ENCODE results near the gene TENM3. TPM values are rescaled to one million over a fixed set of nuclear protein-coding genes. Genes with fewer than 3 reads are reported as not detected.
"Not testable (repeated sequence)": the region's sequence is repeated elsewhere in the genome, so short reads cannot be mapped to it uniquely, and the experiment has no call there.

TENM3 gene
- 0.05 and 0.09 TPM in 2 replicates for total RNA-seq

- H3K27ac Mint-ChIP-seq; H3K4me3 Mint-ChIP-seq (ENCODE audit: low read depth); H3K4me1 Mint-ChIP-seq (ENCODE audit: low read depth); DNase-seq (ENCODE audit: low spot score); intact Hi-C loops (cut with micrococcal nuclease); H3K9me3 Mint-ChIP-seq; H3K27me3 Mint-ChIP-seq (ENCODE audit: low read depth); H3K36me3 Mint-ChIP-seq (ENCODE audit: low read depth): not testable (repeated sequence)
These were observed at the start of gene TENM3 for GRCh38 chr4:182243204-182243603. Gene TENM3 (plus strand): TSS chr4:182243402. CDS start chr4:182324021, 80,619 bp downstream.

- H3K9me3 Mint-ChIP-seq, result no peaks in the 10 kb centered on the region
- H3K4me3 Mint-ChIP-seq (ENCODE audit: low read depth), result no peak overlapping the region
- no peaks in the 10 kb centered on the region for H3K36me3 Mint-ChIP-seq (ENCODE audit: low read depth)
- intact Hi-C loops (cut with micrococcal nuclease), result no loop called here
- no peak for DNase-seq (ENCODE audit: low spot score)
- H3K27ac Mint-ChIP-seq, result no peak overlapping the region
- H3K4me1 Mint-ChIP-seq (ENCODE audit: low read depth), result no peaks in the 10 kb centered on the region
- no peaks in the 10 kb centered on the region for H3K27me3 Mint-ChIP-seq (ENCODE audit: low read depth)
These were observed 48.9 kb upstream of the TENM3 start for GRCh38 chr4:182194091-182194824.

- Mint-ChIP-seq H3K4me1 (ENCODE audit: low read depth) (no peaks in the 10 kb centered on the region), H3K9me3 (peaks cover 5% of the 10 kb centered on the region), H3K36me3 (ENCODE audit: low read depth) (no peaks in the 10 kb centered on the region), H3K27me3 (ENCODE audit: low read depth) (no peaks in the 10 kb centered on the region), H3K27ac (no peak overlapping the region), H3K4me3 (ENCODE audit: low read depth) (no peak overlapping the region)
- no peak for DNase-seq (ENCODE audit: low spot score)
- intact Hi-C loops (cut with micrococcal nuclease), result no loop called here
These were observed 45.6 kb upstream of the TENM3 start for GRCh38 chr4:182197611-182198010.

GRCh38 chr4:182201871-182202270, 41.3 kb upstream of the TENM3 start:
- H3K27ac Mint-ChIP-seq, result no peak overlapping the region
- no peaks in the 10 kb centered on the region for H3K4me1 Mint-ChIP-seq (ENCODE audit: low read depth)
- H3K4me3 Mint-ChIP-seq (ENCODE audit: low read depth), result no peak overlapping the region
- intact Hi-C loops (cut with micrococcal nuclease), result no loop called here
- no peaks in the 10 kb centered on the region for H3K36me3 Mint-ChIP-seq (ENCODE audit: low read depth)
- no peak for DNase-seq (ENCODE audit: low spot score)
- peaks cover 5% of the 10 kb centered on the region for H3K9me3 Mint-ChIP-seq
- no peaks in the 10 kb centered on the region for H3K27me3 Mint-ChIP-seq (ENCODE audit: low read depth)

- H3K4me1 Mint-ChIP-seq (ENCODE audit: low read depth), result no peaks in the 10 kb centered on the region
- H3K36me3 Mint-ChIP-seq (ENCODE audit: low read depth), result no peaks in the 10 kb centered on the region
- intact Hi-C loops (cut with micrococcal nuclease), result no loop called here
- DNase-seq (ENCODE audit: low spot score), result no peak
- H3K27ac Mint-ChIP-seq, result no peak overlapping the region
- H3K4me3 Mint-ChIP-seq (ENCODE audit: low read depth), result no peak overlapping the region
- H3K27me3 Mint-ChIP-seq (ENCODE audit: low read depth), result no peaks in the 10 kb centered on the region
- H3K9me3 Mint-ChIP-seq, result peaks cover 5% of the 10 kb centered on the region
These were observed 40.6 kb upstream of the TENM3 start for GRCh38 chr4:182202650-182203049.

- Mint-ChIP-seq H3K4me1 (ENCODE audit: low read depth) (no peaks in the 10 kb centered on the region), H3K9me3 (peaks cover 5% of the 10 kb centered on the region)
- intact Hi-C loops (cut with micrococcal nuclease), result no loop called here
These were observed 39.3 kb upstream of the TENM3 start for GRCh38 chr4:182203872-182204411.

GRCh38 chr4:182205306-182205705, 37.9 kb upstream of the TENM3 start:
- no peaks in the 10 kb centered on the region for H3K27me3 Mint-ChIP-seq (ENCODE audit: low read depth)
- H3K36me3 Mint-ChIP-seq (ENCODE audit: low read depth), result no peaks in the 10 kb centered on the region
- DNase-seq (ENCODE audit: low spot score), result no peak
- intact Hi-C loops (cut with micrococcal nuclease), result no loop called here
- H3K4me3 Mint-ChIP-seq (ENCODE audit: low read depth), result no peak overlapping the region
- H3K4me1 Mint-ChIP-seq (ENCODE audit: low read depth), result no peaks in the 10 kb centered on the region
- peaks cover 5% of the 10 kb centered on the region for H3K9me3 Mint-ChIP-seq
- H3K27ac Mint-ChIP-seq, result no peak overlapping the region

More at GRCh38 chr4:182203872-182204411, 39.3 kb upstream of the TENM3 start:
- H3K36me3 Mint-ChIP-seq (ENCODE audit: low read depth), result no peaks in the 10 kb centered on the region
- no peaks in the 10 kb centered on the region for H3K27me3 Mint-ChIP-seq (ENCODE audit: low read depth)
- no peak for DNase-seq (ENCODE audit: low spot score)
- H3K27ac Mint-ChIP-seq, result no peak overlapping the region
- no peak overlapping the region for H3K4me3 Mint-ChIP-seq (ENCODE audit: low read depth)

GRCh38 chr4:182206266-182206665, 36.9 kb upstream of the TENM3 start:
- H3K36me3 Mint-ChIP-seq (ENCODE audit: low read depth), result no peaks in the 10 kb centered on the region
- peaks cover 2% of the 10 kb centered on the region for H3K9me3 Mint-ChIP-seq
- H3K4me1 Mint-ChIP-seq (ENCODE audit: low read depth), result no peaks in the 10 kb centered on the region
- no peak overlapping the region for H3K4me3 Mint-ChIP-seq (ENCODE audit: low read depth)
- intact Hi-C loops (cut with micrococcal nuclease), result no loop called here
- H3K27me3 Mint-ChIP-seq (ENCODE audit: low read depth), result no peaks in the 10 kb centered on the region
- no peak for DNase-seq (ENCODE audit: low spot score)
- no peak overlapping the region for H3K27ac Mint-ChIP-seq

- Mint-ChIP-seq H3K9me3 (no peaks in the 10 kb centered on the region), H3K4me1 (ENCODE audit: low read depth) (no peaks in the 10 kb centered on the region), H3K27me3 (ENCODE audit: low read depth) (no peaks in the 10 kb centered on the region), H3K4me3 (ENCODE audit: low read depth) (no peak overlapping the region), H3K27ac (no peak overlapping the region), H3K36me3 (ENCODE audit: low read depth) (no peaks in the 10 kb centered on the region)
- DNase-seq (ENCODE audit: low spot score), result no peak
- intact Hi-C loops (cut with micrococcal nuclease), result no loop called here
These were observed 36.3 kb upstream of the TENM3 start for GRCh38 chr4:182206916-182207315.

GRCh38 chr4:182207830-182208396, 35.3 kb upstream of the TENM3 start:
- Mint-ChIP-seq H3K4me3 (ENCODE audit: low read depth) (no peak overlapping the region), H3K4me1 (ENCODE audit: low read depth) (no peaks in the 10 kb centered on the region), H3K27me3 (ENCODE audit: low read depth) (no peaks in the 10 kb centered on the region), H3K36me3 (ENCODE audit: low read depth) (no peaks in the 10 kb centered on the region), H3K27ac (peak overlapping the region; percentile 66), H3K9me3 (no peaks in the 10 kb centered on the region)
- intact Hi-C loops (cut with micrococcal nuclease), result no loop called here
- DNase-seq (ENCODE audit: low spot score), result no peak

GRCh38 chr4:182208526-182209050, 34.6 kb upstream of the TENM3 start:
- intact Hi-C loops (cut with micrococcal nuclease), result no loop called here
- H3K4me3 Mint-ChIP-seq (ENCODE audit: low read depth), result no peak overlapping the region

GRCh38 chr4:182212211-182212761, 30.9 kb upstream of the TENM3 start:
- no peak overlapping the region for H3K4me3 Mint-ChIP-seq (ENCODE audit: low read depth)
- no peak for DNase-seq (ENCODE audit: low spot score)
- no peaks in the 10 kb centered on the region for H3K36me3 Mint-ChIP-seq (ENCODE audit: low read depth)
- no peaks in the 10 kb centered on the region for H3K4me1 Mint-ChIP-seq (ENCODE audit: low read depth)
- H3K9me3 Mint-ChIP-seq, result no peaks in the 10 kb centered on the region
- H3K27me3 Mint-ChIP-seq (ENCODE audit: low read depth), result no peaks in the 10 kb centered on the region
- no peak overlapping the region for H3K27ac Mint-ChIP-seq
- intact Hi-C loops (cut with micrococcal nuclease), result no loop called here

More at GRCh38 chr4:182208526-182209050, 34.6 kb upstream of the TENM3 start:
- H3K36me3 Mint-ChIP-seq (ENCODE audit: low read depth), result no peaks in the 10 kb centered on the region
- DNase-seq (ENCODE audit: low spot score), result no peak
- no peaks in the 10 kb centered on the region for H3K4me1 Mint-ChIP-seq (ENCODE audit: low read depth)
- no peaks in the 10 kb centered on the region for H3K9me3 Mint-ChIP-seq
- H3K27me3 Mint-ChIP-seq (ENCODE audit: low read depth), result no peaks in the 10 kb centered on the region
- no peak overlapping the region for H3K27ac Mint-ChIP-seq

- no peaks in the 10 kb centered on the region for H3K9me3 Mint-ChIP-seq
- no peak overlapping the region for H3K27ac Mint-ChIP-seq
- H3K36me3 Mint-ChIP-seq (ENCODE audit: low read depth), result no peaks in the 10 kb centered on the region
- no peaks in the 10 kb centered on the region for H3K27me3 Mint-ChIP-seq (ENCODE audit: low read depth)
- DNase-seq (ENCODE audit: low spot score), result no peak
- intact Hi-C loops (cut with micrococcal nuclease), result no loop called here
- H3K4me3 Mint-ChIP-seq (ENCODE audit: low read depth), result no peak overlapping the region
- H3K4me1 Mint-ChIP-seq (ENCODE audit: low read depth), result no peaks in the 10 kb centered on the region
These were observed 30.2 kb upstream of the TENM3 start for GRCh38 chr4:182213004-182213403.

All from activated T-helper 2 cell treated with anti-CD3 and anti-CD28 coated beads, Interferon-gamma antibody, Interleukin-2, Interleukin-4, amounts not matched to agents 10 μg/mL and 5 μg/mL and 100 μg/mL, durations not matched to agents 14 hours and 24 hours and 36 hours (primary cell).